Measurements from ENCODE around the gene NKX2-2. TPM values are rescaled to one million over a fixed set of nuclear protein-coding genes. Genes with fewer than 3 reads are reported as not detected.

Gene NKX2-2
- total and polyA plus RNA-seq, 11 donors: 0.19 TPM; not detected in 10

- Histone ChIP-seq H3K4me1 (peaks cover 0 to 61% (median 45%) of the 10 kb centered on the region in 12 donors), H3K36me3 (no peaks in the 10 kb centered on the region), H3K27me3 (peaks cover 73 to 100% (median 95%) of the 10 kb centered on the region in 9 donors), H3K4me3 (no peak overlapping the region), H3K27ac (no peak overlapping the region), H3K9me3 (no peaks in the 10 kb centered on the region)
- intact Hi-C loops (cut with DNase I): loop anchor here in 8 of 10 donors (5.0 to 10.0 kb wide), 4 partner anchors 646 to 674 kb away; no protein-coding TSS in a partner anchor
- ATAC-seq (no peak), DNase-seq (no peak)
- WGBS, 4 donors: 2 to 4% (median 3%) methylated on average over 30 to 47 of the region's 47 CpGs
- TF ChIP-seq CTCF (IDR thresholded peaks at IDR 0.05) (no peak), POLR2A (IDR thresholded peaks at IDR 0.05) (no peak)
Measured at GRCh38 chr20:21508230-21509078, 5.4 kb downstream of the NKX2-2 start.

- Histone ChIP-seq H3K27ac (no peak overlapping the region), H3K36me3 (no peaks in the 10 kb centered on the region), H3K4me1 (peaks cover 0 to 53% (median 37%) of the 10 kb centered on the region in 12 donors), H3K27me3 (peaks cover 74 to 100% (median 89%) of the 10 kb centered on the region in 9 donors), H3K9me3 (no peaks in the 10 kb centered on the region), H3K4me3 (no peak overlapping the region)
- 3 to 5% (median 4%) methylated on average over 37 to 44 of the region's 44 CpGs for WGBS, 4 donors
- no peak for TF ChIP-seq POLR2A (IDR thresholded peaks at IDR 0.05)
- no peak for TF ChIP-seq CTCF (IDR thresholded peaks at IDR 0.05)
- ATAC-seq (no peak), DNase-seq (no peak)
- intact Hi-C loops (cut with DNase I): loop anchor here in 8 of 10 donors (2.0 to 10.0 kb wide), 6 partner anchors 271 to 673 kb away; no protein-coding TSS in a partner anchor
Measured at GRCh38 chr20:21507400-21508229, 6.2 kb downstream of the NKX2-2 start.

- ATAC-seq (peak in 3 of 4 donors; percentile 43 to 82 (median 67)), DNase-seq (peak in 3 of 5 donors; percentile 37 to 74 (median 46))
- TF ChIP-seq POLR2A (IDR thresholded peaks at IDR 0.05) (no peak), CTCF (IDR thresholded peaks at IDR 0.05) (peak; percentile 41 to 76 (median 62))
- intact Hi-C loops (cut with DNase I): loop anchor here (1.0 to 10.0 kb wide), 11 partner anchors 269 to 671 kb away; no protein-coding TSS in a partner anchor
- Histone ChIP-seq H3K27me3 (peaks cover 58 to 98% (median 81%) of the 10 kb centered on the region in 9 donors), H3K4me3 (peak overlapping the region; percentile 22 to 57 (median 37)), H3K36me3 (no peaks in the 10 kb centered on the region), H3K4me1 (peaks cover 0 to 37% (median 26%) of the 10 kb centered on the region in 12 donors), H3K27ac (no peak overlapping the region), H3K9me3 (no peaks in the 10 kb centered on the region)
- 1 to 2% (median 2%) methylated on average over 50 to 95 of the region's 95 CpGs for WGBS, 4 donors
Measured at GRCh38 chr20:21505810-21506530, 7.9 kb downstream of the NKX2-2 start.
